Natural killer cell (primary cell): ENCODE results near the gene GNB2. TPM values are rescaled to one million over a fixed set of nuclear protein-coding genes. Genes with fewer than 3 reads are reported as not detected.

Experiments used
- ATAC-seq, 3 donors: fragments of 150-1000 bp in 2 of 3; fragments of 200-7000 bp in 1 of 3; cut with Tn5 transposase; 1 replicate in 1 of 3; 2 replicates in 2 of 3; pipeline ENCODE4 v1.10.0; 2021; ENCODE audit warnings: mild to moderate bottlenecking in 2 of 3, moderate library complexity in 2 of 3
- DNase-seq, 2 donors: peaks; one replicate each; pipeline versions ENCODE4 v3.0.0 to v3.0.0-alpha.2; 2013 to 2021; ENCODE audit warnings: mixed read lengths in 1 of 2
- H3K27ac ChIP-seq: one replicate; pipeline ENCODE4 v1.5.1; 2013; ENCODE audit warnings: mild to moderate bottlenecking, low read length
- H3K27me3 ChIP-seq: one replicate; pipeline ENCODE4 v1.6.1; 2013; ENCODE audit warnings: low read length; ENCODE audit not compliant: control insufficient read depth, insufficient read depth
- H3K36me3 ChIP-seq: one replicate; pipeline ENCODE4 v1.6.1; 2013; ENCODE audit warnings: low read length; ENCODE audit not compliant: control insufficient read depth, insufficient read depth
- H3K4me1 ChIP-seq: one replicate; pipeline ENCODE4 v1.6.1; 2013; ENCODE audit warnings: low read length; ENCODE audit not compliant: control insufficient read depth, insufficient read depth
- H3K4me3 ChIP-seq: one replicate; pipeline ENCODE4 v1.5.1; 2013; ENCODE audit warnings: low read length
- H3K9me3 ChIP-seq: one replicate; pipeline ENCODE4 v1.6.1; 2013; ENCODE audit warnings: low read length; ENCODE audit not compliant: control insufficient read depth, insufficient read depth
- H3K27ac Mint-ChIP-seq, 2 donors: one replicate each; pipeline ENCODE4 v1.8.0; 2022; ENCODE audit warnings: mild to moderate bottlenecking in 2 of 2, mixed read lengths in 2 of 2, moderate library complexity in 1 of 2
- H3K27me3 Mint-ChIP-seq, 2 donors: one replicate each; pipeline ENCODE4 v1.8.0; 2022; ENCODE audit warnings: low read depth in 2 of 2, mixed read lengths in 2 of 2
- H3K36me3 Mint-ChIP-seq: one replicate; pipeline ENCODE4 v1.8.0; 2022; ENCODE audit warnings: mixed read lengths
- H3K4me1 Mint-ChIP-seq, 2 donors: one replicate each; pipeline ENCODE4 v1.8.0; 2022; ENCODE audit warnings: mixed read lengths in 2 of 2
- H3K4me3 Mint-ChIP-seq: one replicate; pipeline ENCODE4 v1.8.0; 2022; ENCODE audit warnings: mild to moderate bottlenecking, moderate library complexity, mixed read lengths
- H3K9me3 Mint-ChIP-seq, 2 donors: one replicate each; pipeline ENCODE4 v1.8.0; 2022; ENCODE audit warnings: mixed read lengths in 2 of 2
- CTCF ChIP-seq: fragments of 200-600 bp; IDR thresholded peaks from one replicate; pipeline ENCODE4 v1.8.0; 2022; ENCODE audit warnings: antibody characterized with exemption
- WGBS: methylation state at CpG from one replicate; pipeline ENCODE4 v1.1.7; 2013; ENCODE audit warnings: missing lambda C conversion rate; ENCODE audit not compliant: insufficient coverage; 5-methylcytosine and 5-hydroxymethylcytosine counted together
- intact Hi-C: fragments of 100-400 bp; cut with micrococcal nuclease; formaldehyde crosslinking; loops from one replicate; pipeline ENCODE4 v1.14.2; 2022
- total RNA-seq, 4 donors: library from RNA; stranded (reverse); fragments of 120-200 nt in 1 of 4; gene quantifications; one replicate each; pipeline versions ENCODE4 v1.2.3 to v1.2.4, GENCODE V29; 2013 to 2022

GNB2 gene
- total RNA-seq, 3 donors from 2014 or later (not counting 1 experiment from before 2014, with no cell fraction given), result 194 to 227 (median 212) TPM

- peak overlapping the region; percentile 95 for H3K4me3 Mint-ChIP-seq
- Histone ChIP-seq H3K36me3 (peaks cover 4% of the 10 kb centered on the region), H3K9me3 (no peaks in the 10 kb centered on the region), H3K4me3 (no peak overlapping the region), H3K4me1 (peaks cover 17% of the 10 kb centered on the region), H3K27ac (no peak overlapping the region), H3K27me3 (no peaks in the 10 kb centered on the region)
- no peak for DNase-seq
- intact Hi-C loops, result loop anchor here (5.0 to 10.0 kb wide), 2 partner anchors 39 to 567 kb away; partner anchors contain the start of genes AP4M1 and MCM7
- H3K36me3 Mint-ChIP-seq, result no peaks in the 10 kb centered on the region
- H3K27ac Mint-ChIP-seq, result peak overlapping the region in 1 of 2 donors; percentile 90
- 95% methylated on average over 18 of the region's 18 CpGs for WGBS
- TF ChIP-seq CTCF, result no peak
- no peaks in the 10 kb centered on the region for H3K9me3 Mint-ChIP-seq
- H3K27me3 Mint-ChIP-seq, result no peaks in the 10 kb centered on the region
- H3K4me1 Mint-ChIP-seq, result peaks cover 0 to 22% of the 10 kb centered on the region in 2 donors
- ATAC-seq, result no peak
Observed at GRCh38 chr7:100671353-100672327, 1.9 kb upstream of the GNB2 start.

- TF ChIP-seq CTCF, result no peak
- peak overlapping the region; percentile 90 to 97 for H3K27ac Mint-ChIP-seq
- no peak for ATAC-seq
- Histone ChIP-seq H3K9me3 (no peaks in the 10 kb centered on the region), H3K27ac (peak overlapping the region; percentile 99), H3K4me1 (peaks cover 19% of the 10 kb centered on the region), H3K27me3 (no peaks in the 10 kb centered on the region), H3K4me3 (peak overlapping the region; percentile 99), H3K36me3 (peaks cover 27% of the 10 kb centered on the region)
- WGBS, result 0% methylated on average over 32 of the region's 34 CpGs
- H3K36me3 Mint-ChIP-seq, result no peaks in the 10 kb centered on the region
- H3K27me3 Mint-ChIP-seq, result no peaks in the 10 kb centered on the region
- no peak for DNase-seq
- peak overlapping the region; percentile 95 for H3K4me3 Mint-ChIP-seq
- peaks cover 0 to 29% of the 10 kb centered on the region in 2 donors for H3K4me1 Mint-ChIP-seq
- no peaks in the 10 kb centered on the region for H3K9me3 Mint-ChIP-seq
- intact Hi-C loops, result loop anchor here (1.0 to 10.0 kb wide), 4 partner anchors 42 to 569 kb away; partner anchors contain the start of genes AP4M1, FBXO24, LRCH4 and MCM7
Observed at GRCh38 chr7:100673942-100674410, 436 bp downstream of the GNB2 start.

- Mint-ChIP-seq H3K9me3 (no peaks in the 10 kb centered on the region), H3K4me1 (peaks cover 0 to 34% of the 10 kb centered on the region in 2 donors), H3K36me3 (no peaks in the 10 kb centered on the region), H3K4me3 (peak overlapping the region; percentile 95), H3K27me3 (no peaks in the 10 kb centered on the region), H3K27ac (peak overlapping the region; percentile 90 to 97)
- peak overlapping the region; percentile 99 for H3K27ac ChIP-seq
- peak overlapping the region; percentile 99 for H3K4me3 ChIP-seq
- ATAC-seq (no peak), DNase-seq (peak in 1 of 2 donors; percentile 56)
- under 1% methylated on average over 42 of the region's 43 CpGs for WGBS
- intact Hi-C loops, result loop anchor here (2.0 to 10.0 kb wide), 3 partner anchors 42 to 570 kb away; partner anchors contain the start of genes AP4M1, FBXO24, LRCH4 and MCM7
- H3K4me1 ChIP-seq, result peaks cover 24% of the 10 kb centered on the region
- H3K27me3 ChIP-seq, result no peaks in the 10 kb centered on the region
- no peaks in the 10 kb centered on the region for H3K9me3 ChIP-seq
- peaks cover 33% of the 10 kb centered on the region for H3K36me3 ChIP-seq
- TF ChIP-seq CTCF, result no peak
Observed at GRCh38 chr7:100674411-100675104, 1.0 kb downstream of the GNB2 start.
